ENCODE results near the gene PSTK.

- TF ChIP-seq, protein P1, sequence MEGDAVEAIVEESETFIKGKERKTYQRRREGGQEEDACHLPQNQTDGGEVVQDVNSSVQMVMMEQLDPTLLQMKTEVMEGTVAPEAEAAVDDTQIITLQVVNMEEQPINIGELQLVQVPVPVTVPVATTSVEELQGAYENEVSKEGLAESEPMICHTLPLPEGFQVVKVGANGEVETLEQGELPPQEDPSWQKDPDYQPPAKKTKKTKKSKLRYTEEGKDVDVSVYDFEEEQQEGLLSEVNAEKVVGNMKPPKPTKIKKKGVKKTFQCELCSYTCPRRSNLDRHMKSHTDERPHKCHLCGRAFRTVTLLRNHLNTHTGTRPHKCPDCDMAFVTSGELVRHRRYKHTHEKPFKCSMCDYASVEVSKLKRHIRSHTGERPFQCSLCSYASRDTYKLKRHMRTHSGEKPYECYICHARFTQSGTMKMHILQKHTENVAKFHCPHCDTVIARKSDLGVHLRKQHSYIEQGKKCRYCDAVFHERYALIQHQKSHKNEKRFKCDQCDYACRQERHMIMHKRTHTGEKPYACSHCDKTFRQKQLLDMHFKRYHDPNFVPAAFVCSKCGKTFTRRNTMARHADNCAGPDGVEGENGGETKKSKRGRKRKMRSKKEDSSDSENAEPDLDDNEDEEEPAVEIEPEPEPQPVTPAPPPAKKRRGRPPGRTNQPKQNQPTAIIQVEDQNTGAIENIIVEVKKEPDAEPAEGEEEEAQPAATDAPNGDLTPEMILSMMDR (IDR thresholded peaks at IDR 0.05) = no peak
- TF ChIP-seq ZFX (IDR thresholded peaks at IDR 0.05; ENCODE audit: borderline replicate concordance) = no peak
These were observed 6.2 kb upstream of the PSTK start for GRCh38 chr10:122974023-122974422.

All from 22Rv1 (cell line).